Activated CD4-positive, alpha-beta T cell treated with anti-CD3 and anti-CD28 coated beads, Interleukin-2, amount 50 U/mL, for 24 hours (primary cell): ENCODE data around the gene EML5.

Source experiments
- DNase-seq, 2 donors: peaks; one replicate each; pipeline ENCODE4 v3.0.0-alpha.2; 2020; ENCODE audit warnings: low read depth in 1 of 2, low spot score in 1 of 2

Gene EML5

DNA sequence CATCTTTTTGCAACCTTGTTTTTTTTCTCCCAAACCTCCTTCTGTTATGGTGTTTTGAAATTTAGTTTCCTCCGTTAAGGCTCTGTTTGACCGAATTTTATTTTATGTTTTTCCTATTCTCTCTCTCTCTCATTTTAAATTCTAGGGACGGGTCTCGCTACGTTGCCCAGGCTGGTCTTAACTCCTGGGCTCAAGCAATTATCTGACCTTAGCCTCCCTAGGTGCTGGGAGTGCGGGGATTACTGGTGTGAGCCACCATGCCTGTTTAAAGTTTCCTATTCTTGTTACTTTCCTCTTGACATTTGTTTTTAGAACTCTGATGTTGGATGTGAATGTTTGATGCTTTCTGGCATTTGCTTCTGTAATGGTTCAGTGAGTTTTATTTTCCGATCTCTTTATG lies 228.9 kb downstream of the EML5 start:
- no peak for DNase-seq

GRCh38 chr14:88562831-88563686 lies 229.7 kb downstream of the EML5 start, which contains the start of gene ZC3H14:
Gene ZC3H14, plus strand, starts transcription at chr14:88563037. Its CDS starts 97 bp downstream, at chr14:88563134.
- peak; percentile 76 to 80 for DNase-seq

DNA sequence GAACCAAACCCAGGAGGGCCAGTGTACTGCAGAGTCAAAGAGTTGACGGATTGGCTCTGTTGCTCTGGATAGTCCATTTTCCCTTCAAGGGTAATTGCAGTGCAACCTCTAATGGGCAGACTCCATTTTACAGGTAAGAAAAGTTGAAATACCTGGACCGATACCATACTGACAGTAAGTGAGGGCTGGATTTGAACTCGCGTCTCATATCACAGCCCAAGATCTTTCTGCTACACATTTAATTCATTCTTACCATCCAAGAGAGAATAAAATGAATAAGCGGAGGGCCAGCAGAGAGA lies 230.3 kb downstream of the EML5 start:
- no peak for DNase-seq
